Vagina (tissue), 2 donors: ENCODE data around the gene ZNF827. TPM values are rescaled to one million over a fixed set of nuclear protein-coding genes. Genes with fewer than 3 reads are reported as not detected.

Source experiments
- DNase-seq, 2 donors: peaks; one replicate each; pipeline ENCODE4 v3.0.0-alpha.2; 2017; ENCODE audit errors: extremely low spot score in 2 of 2
- H3K27ac ChIP-seq: fragments of 200-600 bp; sonication (generic); one replicate; pipeline ENCODE4 v1.5.1; 2019
- H3K27me3 ChIP-seq: fragments of 200-600 bp; sonication (generic); one replicate; pipeline ENCODE4 v1.5.1; 2019
- H3K36me3 ChIP-seq, 2 donors: fragments of 200-600 bp; sonication (generic); one replicate each; pipeline ENCODE4 v1.5.1; 2017 to 2019
- H3K4me1 ChIP-seq: fragments of 200-600 bp; sonication (generic); one replicate; pipeline ENCODE4 v1.5.1; 2019
- H3K4me3 ChIP-seq, 2 donors: fragments of 200-600 bp; sonication (generic); 1 replicate in 1 of 2; 2 replicates in 1 of 2; pipeline ENCODE4 v1.5.1; 2016 to 2019
- H3K9me3 ChIP-seq: fragments of 200-600 bp; sonication (generic); one replicate; pipeline ENCODE4 v1.5.1; 2019
- POLR2A ChIP-seq, 2 donors: fragments of 450-650 bp; IDR thresholded peaks; one replicate each; pipeline ENCODE4 v1.6.1; 2017; ENCODE audit warnings: antibody characterized with exemption in 2 of 2, mild to moderate bottlenecking in 2 of 2, moderate library complexity in 2 of 2
- POLR2AphosphoS5 ChIP-seq, 2 donors: sonication (generic); formaldehyde crosslinking; IDR thresholded peaks; one replicate each; pipeline ENCODE4 v1.9.0; 2017; ENCODE audit warnings: antibody characterized with exemption in 2 of 2, mild to moderate bottlenecking in 2 of 2, low read depth in 1 of 2; ENCODE audit not compliant: insufficient read depth in 1 of 2
- intact Hi-C: fragments of 100-400 bp; cut with DNase I; formaldehyde crosslinking; loops from one replicate; pipeline ENCODE4 v1.15.1; 2023
- total RNA-seq: library from RNA; depleted of rRNA; stranded (reverse); fragments of >200 nt; gene quantifications from one replicate; pipeline ENCODE4 v1.2.3, GENCODE V29; 2016
- TF ChIP-seq, protein P1 (sequence below), 3 experiments: fragments of 450-650 bp in 2 of 3; fragments of 200-600 bp in 1 of 3; sonication (generic) in 1 of 3; IDR thresholded peaks; one replicate each; pipeline ENCODE4 v1.5.1; 2017 to 2019; ENCODE audit warnings: antibody characterized with exemption in 3 of 3, mild to moderate bottlenecking in 2 of 3, moderate library complexity in 2 of 3

ZNF827 gene
- total RNA-seq, 1 donor from 2014 or later, result 19.2 TPM

DNA sequence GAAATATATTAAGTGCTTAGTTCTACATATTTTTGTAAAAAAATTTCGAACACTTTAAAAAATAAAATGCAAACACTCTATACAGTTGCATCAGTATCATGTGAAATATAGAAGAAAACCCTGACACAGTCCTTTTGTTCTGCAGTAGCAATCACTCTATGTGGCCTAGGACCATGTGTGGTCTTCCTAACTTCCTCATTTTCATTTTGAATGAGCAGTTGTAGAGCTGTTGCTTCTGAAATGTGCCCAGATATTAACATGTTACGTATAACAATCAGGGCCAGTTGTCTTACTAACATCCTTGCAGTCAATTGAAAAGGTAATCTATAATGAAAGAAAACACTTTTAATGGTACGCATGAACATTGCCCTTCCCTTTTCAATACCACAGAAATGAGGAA lies 107.9 kb downstream of the ZNF827 start:
- no peaks in the 10 kb centered on the region for H3K27me3 ChIP-seq
- intact Hi-C loops, result no loop called here

DNA sequence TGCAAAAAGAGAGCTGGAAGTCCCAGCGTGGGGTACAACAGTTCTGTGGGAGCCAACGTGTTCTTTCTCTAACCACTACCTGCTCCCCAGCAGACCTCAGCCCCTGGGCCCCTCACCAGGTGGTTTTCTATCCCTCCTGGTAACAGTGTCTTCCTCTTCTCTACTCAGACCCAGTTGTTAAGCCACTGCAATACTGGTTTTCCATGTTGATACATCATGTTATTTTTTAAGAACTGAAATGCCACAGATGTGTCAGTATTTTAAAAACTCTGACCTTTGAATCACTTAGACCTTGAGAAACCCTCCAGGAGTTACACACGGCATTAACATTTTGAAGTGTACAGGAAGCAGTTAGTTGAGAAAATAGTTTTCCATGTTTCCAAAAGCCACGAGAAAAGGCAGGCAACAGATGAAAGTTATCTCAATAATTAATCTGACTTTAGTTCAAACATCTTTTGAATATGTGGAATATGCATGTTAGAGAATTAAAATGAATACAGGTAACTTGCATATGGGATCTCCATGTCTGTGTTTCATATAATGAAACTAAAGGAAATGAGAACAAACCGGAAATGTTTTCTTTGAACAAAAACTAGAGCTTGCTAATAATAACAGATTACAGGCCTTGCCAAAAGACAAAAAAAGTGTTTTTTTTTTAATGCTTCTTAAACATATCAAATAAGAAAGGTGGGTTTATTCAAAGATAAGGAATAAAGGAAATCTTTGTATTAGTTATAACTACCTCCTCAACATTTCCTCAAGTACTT lies 108.8 kb downstream of the ZNF827 start:
- TF ChIP-seq, protein P1, sequence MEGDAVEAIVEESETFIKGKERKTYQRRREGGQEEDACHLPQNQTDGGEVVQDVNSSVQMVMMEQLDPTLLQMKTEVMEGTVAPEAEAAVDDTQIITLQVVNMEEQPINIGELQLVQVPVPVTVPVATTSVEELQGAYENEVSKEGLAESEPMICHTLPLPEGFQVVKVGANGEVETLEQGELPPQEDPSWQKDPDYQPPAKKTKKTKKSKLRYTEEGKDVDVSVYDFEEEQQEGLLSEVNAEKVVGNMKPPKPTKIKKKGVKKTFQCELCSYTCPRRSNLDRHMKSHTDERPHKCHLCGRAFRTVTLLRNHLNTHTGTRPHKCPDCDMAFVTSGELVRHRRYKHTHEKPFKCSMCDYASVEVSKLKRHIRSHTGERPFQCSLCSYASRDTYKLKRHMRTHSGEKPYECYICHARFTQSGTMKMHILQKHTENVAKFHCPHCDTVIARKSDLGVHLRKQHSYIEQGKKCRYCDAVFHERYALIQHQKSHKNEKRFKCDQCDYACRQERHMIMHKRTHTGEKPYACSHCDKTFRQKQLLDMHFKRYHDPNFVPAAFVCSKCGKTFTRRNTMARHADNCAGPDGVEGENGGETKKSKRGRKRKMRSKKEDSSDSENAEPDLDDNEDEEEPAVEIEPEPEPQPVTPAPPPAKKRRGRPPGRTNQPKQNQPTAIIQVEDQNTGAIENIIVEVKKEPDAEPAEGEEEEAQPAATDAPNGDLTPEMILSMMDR (IDR thresholded peaks at IDR 0.05), result no peak
- no peak for TF ChIP-seq POLR2AphosphoS5 (IDR thresholded peaks at IDR 0.05; ENCODE audit: insufficient read depth in 1 of 2, low read depth in 1 of 2)
- no peak for TF ChIP-seq POLR2A (IDR thresholded peaks at IDR 0.05)
- Histone ChIP-seq H3K9me3 (no peaks in the 10 kb centered on the region), H3K4me1 (no peaks in the 10 kb centered on the region), H3K27me3 (no peaks in the 10 kb centered on the region), H3K36me3 (no peaks in the 10 kb centered on the region), H3K4me3 (no peak overlapping the region), H3K27ac (no peak overlapping the region)
- intact Hi-C loops, result no loop called here
- no peak for DNase-seq

More for the DNA sequence above, 107.9 kb downstream of the ZNF827 start:
- H3K9me3 ChIP-seq, result no peaks in the 10 kb centered on the region
- TF ChIP-seq POLR2A (IDR thresholded peaks at IDR 0.05), result no peak
- TF ChIP-seq, protein P1 (IDR thresholded peaks at IDR 0.05), result no peak
- TF ChIP-seq POLR2AphosphoS5 (IDR thresholded peaks at IDR 0.05; ENCODE audit: insufficient read depth in 1 of 2, low read depth in 1 of 2), result no peak
- no peak overlapping the region for H3K27ac ChIP-seq
- DNase-seq, result no peak
- H3K4me1 ChIP-seq, result no peaks in the 10 kb centered on the region
- no peak overlapping the region for H3K4me3 ChIP-seq
- no peaks in the 10 kb centered on the region for H3K36me3 ChIP-seq

DNA sequence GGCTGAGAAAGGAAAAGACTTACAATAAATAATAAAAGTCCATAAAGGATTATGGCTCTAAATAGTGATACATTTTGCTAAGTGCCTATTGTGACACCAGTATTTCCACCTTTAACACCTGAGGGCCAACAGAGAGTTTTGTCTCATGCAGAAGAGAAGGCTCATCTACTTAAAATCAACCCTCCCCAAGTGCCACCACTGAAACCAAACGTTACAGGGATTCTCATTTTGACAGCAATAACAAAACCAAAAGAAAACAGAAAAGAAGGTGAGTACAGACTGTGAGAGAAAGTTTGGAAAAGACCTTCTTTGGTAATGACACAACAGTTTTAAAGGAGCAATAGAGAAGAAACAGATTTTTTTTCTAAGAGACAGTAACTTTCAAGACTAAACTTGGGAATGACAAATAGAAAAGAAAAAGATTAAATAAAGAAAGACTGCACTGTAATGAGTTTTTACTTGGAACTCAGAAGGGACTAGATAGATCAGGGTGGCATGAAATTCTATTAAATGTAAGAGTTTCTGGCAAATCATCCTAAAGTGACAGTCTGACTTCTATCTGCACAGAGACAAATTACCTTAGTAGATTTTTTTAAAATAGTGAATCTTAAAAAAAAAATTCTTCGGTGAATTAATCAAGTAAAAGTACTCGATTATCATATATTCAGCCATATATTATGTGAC lies 109.7 kb downstream of the ZNF827 start:
- Histone ChIP-seq H3K27ac (no peak overlapping the region), H3K9me3 (no peaks in the 10 kb centered on the region), H3K4me1 (no peaks in the 10 kb centered on the region), H3K36me3 (no peaks in the 10 kb centered on the region), H3K27me3 (no peaks in the 10 kb centered on the region), H3K4me3 (no peak overlapping the region)
- DNase-seq, result no peak
- intact Hi-C loops, result no loop called here
- TF ChIP-seq, protein P1 (IDR thresholded peaks at IDR 0.05), result no peak
- TF ChIP-seq POLR2AphosphoS5 (IDR thresholded peaks at IDR 0.05; ENCODE audit: insufficient read depth in 1 of 2, low read depth in 1 of 2) (no peak), POLR2A (IDR thresholded peaks at IDR 0.05) (no peak)

DNA sequence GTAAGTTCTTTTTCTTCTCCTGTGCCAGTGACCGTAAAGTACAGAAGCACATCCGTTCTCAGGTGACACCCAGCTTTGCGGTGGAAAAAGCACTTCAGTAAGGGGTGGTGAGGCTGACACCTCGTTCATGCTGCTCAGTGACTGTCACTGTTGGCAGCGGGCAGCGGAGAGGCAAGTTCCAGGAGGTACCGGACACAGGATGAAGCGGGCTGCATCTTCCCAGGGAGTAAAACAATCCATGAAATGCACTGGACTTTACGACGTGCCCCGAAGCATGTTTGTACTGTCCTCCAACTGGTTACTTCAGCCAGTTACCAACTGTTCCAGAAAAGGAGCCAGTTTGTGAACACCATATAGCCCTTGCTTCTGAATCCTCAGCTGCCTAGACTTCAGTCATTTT lies 110.7 kb downstream of the ZNF827 start:
- H3K27ac ChIP-seq, result no peak overlapping the region
- intact Hi-C loops, result no loop called here
- H3K27me3 ChIP-seq, result no peaks in the 10 kb centered on the region
- no peaks in the 10 kb centered on the region for H3K4me1 ChIP-seq
- H3K9me3 ChIP-seq, result no peaks in the 10 kb centered on the region
- no peak for DNase-seq
- H3K36me3 ChIP-seq, result no peaks in the 10 kb centered on the region
- TF ChIP-seq POLR2AphosphoS5 (IDR thresholded peaks at IDR 0.05; ENCODE audit: insufficient read depth in 1 of 2, low read depth in 1 of 2), result no peak
- no peak for TF ChIP-seq POLR2A (IDR thresholded peaks at IDR 0.05)
- TF ChIP-seq, protein P1 (IDR thresholded peaks at IDR 0.05), result no peak
- H3K4me3 ChIP-seq, result no peak overlapping the region

DNA sequence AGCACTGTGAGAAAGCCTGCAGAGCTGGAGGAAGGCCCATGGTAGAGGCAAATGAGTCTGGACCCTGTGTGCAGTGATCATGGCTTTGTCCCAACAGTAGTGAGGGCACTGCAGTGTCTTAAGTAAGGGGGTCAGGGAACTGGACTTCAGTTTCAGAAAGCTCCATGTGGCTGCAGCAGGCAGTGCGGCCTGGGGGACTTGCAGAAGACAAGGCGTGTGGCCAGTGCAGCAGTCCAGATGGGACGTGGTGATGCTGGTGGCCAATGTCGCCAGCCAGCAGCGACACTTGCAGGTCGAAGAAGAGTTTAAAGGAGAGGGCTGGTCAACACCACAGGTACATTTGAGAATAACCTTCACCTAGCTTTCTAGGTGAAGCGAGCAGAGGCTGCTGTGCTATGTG lies 113.4 kb downstream of the ZNF827 start:
- no peak for DNase-seq
- Histone ChIP-seq H3K27me3 (no peaks in the 10 kb centered on the region), H3K27ac (no peak overlapping the region), H3K36me3 (no peaks in the 10 kb centered on the region), H3K9me3 (no peaks in the 10 kb centered on the region), H3K4me3 (no peak overlapping the region), H3K4me1 (no peaks in the 10 kb centered on the region)
- no peak for TF ChIP-seq POLR2AphosphoS5 (IDR thresholded peaks at IDR 0.05; ENCODE audit: insufficient read depth in 1 of 2, low read depth in 1 of 2)
- TF ChIP-seq, protein P1 (IDR thresholded peaks at IDR 0.05), result no peak
- no peak for TF ChIP-seq POLR2A (IDR thresholded peaks at IDR 0.05)
- intact Hi-C loops, result no loop called here
